PC-9 (cell line): ENCODE measurements around the gene IGF2BP2. TPM values are rescaled to one million over a fixed set of nuclear protein-coding genes. Genes with fewer than 3 reads are reported as not detected.

Experiments
- BruUV-seq: library from RNA; stranded (reverse); fragments of 400-500 nt; replicated peaks from 2 replicates; lab custom pipeline; 2021; lab: Mats Ljungman, UMichigan
- CTCF ChIA-PET: fragments of 300-600 bp; sonication (Branson Sonifier 250); formaldehyde crosslinking; loops from one replicate; lab custom pipeline; 2022; ENCODE audit warnings: antibody characterized with exemption; lab: Charles Lee
- POLR2A ChIA-PET: fragments of 300-600 bp; sonication (Branson Sonifier 250); formaldehyde crosslinking; loops from one replicate; lab custom pipeline; 2022; ENCODE audit warnings: antibody characterized with exemption; ENCODE audit not compliant: unreplicated experiment; lab: Charles Lee
- DNase-seq, 2 experiments: peaks; one replicate each; pipeline versions ENCODE4 v3.0.0 to v3.0.0-alpha.2; 2015 to 2022; ENCODE audit warnings: mixed read lengths in 1 of 2
- H2AFZ ChIP-seq: fragments of 200-600 bp; sonication (generic); 2 replicates; pipeline ENCODE4 v1.8.1; 2017; ENCODE audit warnings: antibody characterized with exemption
- H3F3A ChIP-seq: fragments of 200-600 bp; sonication (generic); 2 replicates; pipeline ENCODE4 v1.8.1; 2017; ENCODE audit warnings: antibody characterized with exemption, mild to moderate bottlenecking, low read depth; ENCODE audit not compliant: insufficient read depth
- H3K27ac ChIP-seq: fragments of 200-600 bp; sonication (generic); 2 replicates; pipeline ENCODE4 v1.6.1; 2016; ENCODE audit warnings: mixed run types
- H3K27me3 ChIP-seq: fragments of 200-600 bp; sonication (generic); 2 replicates; pipeline ENCODE4 v1.6.1; 2016; ENCODE audit warnings: low read depth, mixed run types; ENCODE audit not compliant: insufficient read depth
- H3K36me3 ChIP-seq: fragments of 200-600 bp; sonication (generic); 2 replicates; pipeline ENCODE4 v1.6.1; 2016; ENCODE audit warnings: low read depth, mixed run types
- H3K4me1 ChIP-seq: fragments of 200-600 bp; sonication (generic); replicated peaks from 2 replicates; pipeline ENCODE4 v1.6.1; 2016; ENCODE audit warnings: mixed run types; ENCODE audit not compliant: insufficient read depth
- H3K4me2 ChIP-seq: fragments of 200-600 bp; sonication (generic); 2 replicates; pipeline ENCODE4 v1.6.1; 2017; ENCODE audit warnings: mixed run types
- H3K4me3 ChIP-seq: fragments of 200-600 bp; sonication (generic); 2 replicates; pipeline ENCODE4 v1.6.1; 2016; ENCODE audit warnings: mixed run types
- H3K79me2 ChIP-seq: fragments of 200-600 bp; sonication (generic); 2 replicates; pipeline ENCODE4 v1.6.1; 2017; ENCODE audit warnings: low read depth, mixed run types
- H3K9me2 ChIP-seq: fragments of 200-600 bp; sonication (generic); 2 replicates; pipeline ENCODE4 v1.8.1; 2017; ENCODE audit warnings: mild to moderate bottlenecking; ENCODE audit not compliant: insufficient read depth
- H3K9me3 ChIP-seq: fragments of 200-600 bp; sonication (generic); 2 replicates; pipeline ENCODE4 v1.8.1; 2016; ENCODE audit warnings: low read depth; ENCODE audit not compliant: insufficient read depth
- H4K20me1 ChIP-seq: fragments of 200-600 bp; sonication (generic); 2 replicates; pipeline ENCODE4 v1.8.1; 2017; ENCODE audit not compliant: insufficient read depth
- CTCF ChIP-seq: fragments of 200-600 bp; sonication (generic); conservative IDR thresholded peaks from 2 replicates; pipeline ENCODE4 v1.6.1; 2017; ENCODE audit warnings: mixed run types, antibody characterized with exemption, mild to moderate bottlenecking, moderate library complexity
- EZH2 ChIP-seq: fragments of 200-600 bp; sonication (generic); IDR thresholded peaks from 2 replicates; pipeline ENCODE4 v1.8.0; 2017; ENCODE audit warnings: antibody characterized with exemption, low read depth
- intact Hi-C: fragments of 100-400 bp; cut with micrococcal nuclease; formaldehyde crosslinking; loops from one replicate; pipeline ENCODE4 v1.10.0; 2022; ENCODE audit not compliant: unreplicated experiment
- total RNA-seq: library from RNA; stranded (reverse); gene quantifications from 2 replicates; pipeline ENCODE4 v1.2.3, GENCODE V29; 2021

The IGF2BP2 gene
- total RNA-seq, 1 experiment from 2014 or later: 140 TPM

- Histone ChIP-seq H4K20me1 (peaks cover 13% of the 10 kb centered on the region), H3K79me2 (peaks cover 50% of the 10 kb centered on the region), H2AFZ (no peak overlapping the region), H3K4me2 (no peak overlapping the region), H3K27ac (0 out of 2 replicates have a peak overlapping the region, but pooled peaks have one; percentile 4), H3K9me3 (no peaks in the 10 kb centered on the region), H3K27me3 (no peaks in the 10 kb centered on the region), H3K9me2 (no peaks in the 10 kb centered on the region), H3K4me1 (peaks cover 20% of the 10 kb centered on the region), H3F3A (peaks cover 43% of the 10 kb centered on the region), H3K36me3 (peaks cover 23% of the 10 kb centered on the region), H3K4me3 (no peak overlapping the region)
- POLR2A ChIA-PET: interaction anchor here (0.6 to 0.7 kb wide), 3 partner anchors 105 to 538 kb away, joined by 3 to 7 read pairs (median 3); no protein-coding TSS in a partner anchor
- BruUV-seq: no TSS peak
- no peak for DNase-seq
- CTCF ChIA-PET: interaction anchor here (0.7 to 1.1 kb wide), 3 partner anchors 35 to 85 kb away, joined by 3 to 4 read pairs (median 3); no protein-coding TSS in a partner anchor
- intact Hi-C loops: no loop called here
- TF ChIP-seq EZH2 (no peak), CTCF (no peak)
These were observed 130.7 kb downstream of the IGF2BP2 start for GRCh38 chr3:185693985-185694653.

GRCh38 chr3:185691622-185692021 lies 133.2 kb downstream of the IGF2BP2 start:
- no peak overlapping the region for H3K27ac ChIP-seq
- no TSS peak for BruUV-seq
- H3K4me2 ChIP-seq: no peak overlapping the region
- no peak overlapping the region for H2AFZ ChIP-seq
- intact Hi-C loops: no loop called here
- no peaks in the 10 kb centered on the region for H3K9me3 ChIP-seq
- peaks cover 37% of the 10 kb centered on the region for H3K36me3 ChIP-seq
- CTCF ChIA-PET: no interaction called here
- peaks cover 54% of the 10 kb centered on the region for H3K79me2 ChIP-seq
- POLR2A ChIA-PET: interaction anchor here (0.5 kb wide), 1 partner anchor 31 kb away, joined by 4 read pairs; no protein-coding TSS in a partner anchor
- peaks cover 44% of the 10 kb centered on the region for H3K4me1 ChIP-seq
- TF ChIP-seq CTCF (no peak), EZH2 (no peak)
- DNase-seq: no peak
- no peaks in the 10 kb centered on the region for H3K27me3 ChIP-seq
- no peaks in the 10 kb centered on the region; the same call in none of the 2 replicates for H4K20me1 ChIP-seq
- H3K4me3 ChIP-seq: no peak overlapping the region
- no peaks in the 10 kb centered on the region for H3K9me2 ChIP-seq
- peaks cover 61% of the 10 kb centered on the region for H3F3A ChIP-seq

GRCh38 chr3:185687271-185687878 lies 137.5 kb downstream of the IGF2BP2 start:
- Histone ChIP-seq H4K20me1 (no peaks in the 10 kb centered on the region; the same call in 1 of the 2 replicates), H3K4me2 (peak overlapping the region; percentile 51), H3K27ac (peak overlapping the region; percentile 93), H3K4me1 (peaks cover 59% of the 10 kb centered on the region), H3K79me2 (peaks cover 80% of the 10 kb centered on the region), H3K27me3 (no peaks in the 10 kb centered on the region), H3K9me2 (no peaks in the 10 kb centered on the region), H3F3A (peaks cover 62% of the 10 kb centered on the region), H3K36me3 (peaks cover 67% of the 10 kb centered on the region), H3K9me3 (no peaks in the 10 kb centered on the region), H2AFZ (no peak overlapping the region), H3K4me3 (no peak overlapping the region)
- ChIA-PET POLR2A (interaction anchor here (0.5 to 0.6 kb wide), 2 partner anchors 273 to 295 kb away, joined by 6 to 17 read pairs; no protein-coding TSS in a partner anchor), CTCF (no interaction called here)
- no TSS peak for BruUV-seq
- no peak for TF ChIP-seq EZH2
- no peak for TF ChIP-seq CTCF
- DNase-seq: peak; percentile 21 to 51
- intact Hi-C loops: loop anchor here (5.0 kb wide), 1 partner anchor 230 kb away; no protein-coding TSS in a partner anchor
